Right lobe of liver (tissue), 6 donors: ENCODE measurements around the gene AKTIP. TPM values are rescaled to one million over a fixed set of nuclear protein-coding genes. Genes with fewer than 3 reads are reported as not detected.

ENCODE experiments used
- ATAC-seq, 4 donors: fragments of 200-7000 bp; cut with Tn5 transposase; one replicate each; pipeline ENCODE4 v1.9.1; 2020; ENCODE audit warnings: mild to moderate bottlenecking in 4 of 4, moderate library complexity in 4 of 4
- DNase-seq, 3 donors: peaks; one replicate each; pipeline ENCODE4 v3.0.0-alpha.2; 2020
- H3K27ac ChIP-seq, 3 donors: fragments of 200-600 bp; one replicate each; pipeline ENCODE4 v1.8.0; 2022
- H3K27me3 ChIP-seq, 2 donors: fragments of 200-600 bp; one replicate each; pipeline ENCODE4 v1.8.0; 2022
- H3K36me3 ChIP-seq, 4 donors: fragments of 200-600 bp; sonication (generic) in 1 of 4; one replicate each; pipeline versions ENCODE4 v1.5.1 to v1.8.0; 2017 to 2022; ENCODE audit warnings: control low read depth in 1 of 4
- H3K4me1 ChIP-seq, 4 donors: fragments of 200-600 bp; sonication (generic) in 1 of 4; one replicate each; pipeline versions ENCODE4 v1.5.1 to v1.8.0; 2017 to 2022; ENCODE audit warnings: control low read depth in 1 of 4
- H3K4me3 ChIP-seq, 3 donors: fragments of 200-600 bp; one replicate each; pipeline ENCODE4 v1.8.0; 2022
- H3K9me3 ChIP-seq, 4 donors: fragments of 200-600 bp; sonication (generic) in 1 of 4; one replicate each; pipeline versions ENCODE4 v1.5.1 to v1.8.0; 2017 to 2022; ENCODE audit warnings: control low read depth in 1 of 4
- POLR2A ChIP-seq: fragments of 450-650 bp; IDR thresholded peaks from one replicate; pipeline ENCODE4 v1.6.1; 2017; ENCODE audit warnings: antibody characterized with exemption, mild to moderate bottlenecking
- WGBS: methylation state at CpG from one replicate; pipeline ENCODE4 v1.1.6; 2018; ENCODE audit warnings: low coverage, low lambda C conversion rate; ENCODE audit not compliant: insufficient coverage; ENCODE audit errors: missing lambda C conversion rate; 5-methylcytosine and 5-hydroxymethylcytosine counted together
- intact Hi-C, 2 donors: fragments of 100-400 bp; cut with DNase I; formaldehyde crosslinking; loops; one replicate each; pipeline versions ENCODE4 v1.11.2 to v1.14.1; 2022
- long read RNA-seq: library from polyadenylated mRNA; unstranded; transcript quantifications from one replicate; pipeline ENCODE4 v2.0.0, GENCODE V29; 2019
- total RNA-seq, 6 experiments: library from RNA; depleted of rRNA in 2 of 6; stranded (reverse); fragments of >200 nt in 2 of 6; fragmentation: NEBNext Ultra II Directional in 3 of 6; extraction: Animal tissue kit (Norgen Biotek cat#: 25700) in 3 of 6; gene quantifications; one replicate each; pipeline versions ENCODE4 v1.1.0 to v1.2.4, GENCODE V29; 2016 to 2023
- TF ChIP-seq, protein P1 (sequence below), 4 donors: fragments of 200-600 bp in 3 of 4; fragments of 450-650 bp in 1 of 4; IDR thresholded peaks; one replicate each; pipeline versions ENCODE4 v1.5.1 to v1.8.0; 2016 to 2022; ENCODE audit warnings: antibody characterized with exemption in 4 of 4, mild to moderate bottlenecking in 2 of 4
- donor health status: DM: no; HTN: yes; CAD: no.
- donor health status: DM: no; HTN: no; CAD: no.
- donor health status: DM: no; HTN: no; CAD: no.
- donor health status: DM: no; HTN: yes; CAD: no.
- donor health status: DM: no; HTN: yes; CAD: no.

AKTIP gene
- 10 to 100 TPM; 23.3 to 42.4 (median 26.5) TPM for total RNA-seq
- long read RNA-seq, partial matches to known transcripts: 0 of 4 reads
- long read RNA-seq, other reads (novel, unspliced or antisense): 3 of 4 reads

DNA sequence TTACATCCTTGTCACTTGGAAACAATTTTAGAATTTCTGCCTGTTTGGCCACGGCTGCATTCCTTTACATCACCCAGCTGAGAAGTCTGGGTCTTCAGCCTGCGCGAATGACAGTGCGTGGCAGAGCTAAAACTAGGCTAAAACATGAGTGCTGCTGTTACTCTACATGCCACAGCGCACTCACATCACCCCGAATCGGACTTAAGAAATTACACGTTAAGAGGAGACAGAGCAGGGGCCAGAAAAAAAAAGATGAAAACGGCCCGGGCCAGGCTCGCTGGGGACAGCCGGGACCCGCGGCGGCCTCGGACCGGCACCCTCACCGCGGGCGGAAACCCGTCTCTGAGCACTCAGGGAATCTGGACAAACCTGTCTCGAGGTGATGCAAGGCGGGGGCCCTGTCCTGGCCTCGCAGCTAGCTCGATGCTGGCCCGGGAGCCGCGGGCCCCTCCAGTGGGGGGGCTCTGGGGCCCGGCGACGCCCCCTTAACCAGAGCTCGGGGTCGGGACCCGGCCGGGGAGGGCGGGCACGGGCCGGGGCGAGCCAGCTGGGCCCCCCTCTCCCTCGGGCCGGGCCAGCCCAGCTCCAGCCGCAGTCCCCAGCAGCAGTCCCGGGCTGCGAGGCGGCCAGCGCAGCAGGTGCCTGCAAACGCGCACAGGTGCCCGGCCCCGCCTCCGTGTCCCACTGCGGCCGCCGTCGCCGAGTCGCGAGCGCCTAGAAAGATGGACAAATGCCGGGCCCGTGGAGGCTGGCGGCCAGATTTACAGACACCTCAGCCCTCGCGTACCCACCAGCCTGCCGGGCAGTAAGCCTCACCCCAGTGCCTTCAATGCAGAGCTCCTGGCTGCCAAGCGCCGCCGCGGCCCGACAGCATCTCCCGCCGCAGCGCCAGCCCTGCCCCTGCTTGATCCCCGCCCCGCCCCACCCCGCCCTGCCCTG is at the start of gene AKTIP:
Gene AKTIP (minus strand): TSS at position 879 of the 939 bp plus-strand sequence. CDS start 2,950 bp downstream, outside the sequence.
- TF ChIP-seq POLR2A: peak; percentile 46
- TF ChIP-seq, protein P1, sequence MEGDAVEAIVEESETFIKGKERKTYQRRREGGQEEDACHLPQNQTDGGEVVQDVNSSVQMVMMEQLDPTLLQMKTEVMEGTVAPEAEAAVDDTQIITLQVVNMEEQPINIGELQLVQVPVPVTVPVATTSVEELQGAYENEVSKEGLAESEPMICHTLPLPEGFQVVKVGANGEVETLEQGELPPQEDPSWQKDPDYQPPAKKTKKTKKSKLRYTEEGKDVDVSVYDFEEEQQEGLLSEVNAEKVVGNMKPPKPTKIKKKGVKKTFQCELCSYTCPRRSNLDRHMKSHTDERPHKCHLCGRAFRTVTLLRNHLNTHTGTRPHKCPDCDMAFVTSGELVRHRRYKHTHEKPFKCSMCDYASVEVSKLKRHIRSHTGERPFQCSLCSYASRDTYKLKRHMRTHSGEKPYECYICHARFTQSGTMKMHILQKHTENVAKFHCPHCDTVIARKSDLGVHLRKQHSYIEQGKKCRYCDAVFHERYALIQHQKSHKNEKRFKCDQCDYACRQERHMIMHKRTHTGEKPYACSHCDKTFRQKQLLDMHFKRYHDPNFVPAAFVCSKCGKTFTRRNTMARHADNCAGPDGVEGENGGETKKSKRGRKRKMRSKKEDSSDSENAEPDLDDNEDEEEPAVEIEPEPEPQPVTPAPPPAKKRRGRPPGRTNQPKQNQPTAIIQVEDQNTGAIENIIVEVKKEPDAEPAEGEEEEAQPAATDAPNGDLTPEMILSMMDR (IDR thresholded peaks at IDR 0.05): no peak
- intact Hi-C loops: loop anchor here in 1 of 2 donors (10.0 kb wide), 1 partner anchor 68 kb away; the partner anchor contains the start of gene RBL2
- no peaks in the 10 kb centered on the region for H3K27me3 ChIP-seq
- WGBS: 0% methylated on average over 23 of the region's 76 CpGs
- peak within 1 kb of the TSS; percentile 88 to 91 (median 91) for H3K27ac ChIP-seq
- H3K4me3 ChIP-seq: peak within 1 kb of the TSS; percentile 86 to 89 (median 89)
- no peaks in the 10 kb centered on the region for H3K9me3 ChIP-seq
- peaks cover 0 to 13% (median 3%) of the 10 kb centered on the region in 4 donors for H3K36me3 ChIP-seq
- ATAC-seq: peak; percentile 11 to 44 (median 40)
- DNase-seq: peak in 2 of 3 donors; percentile 50 to 62
- peaks cover 0 to 25% (median 13%) of the 10 kb centered on the region in 4 donors for H3K4me1 ChIP-seq

DNA sequence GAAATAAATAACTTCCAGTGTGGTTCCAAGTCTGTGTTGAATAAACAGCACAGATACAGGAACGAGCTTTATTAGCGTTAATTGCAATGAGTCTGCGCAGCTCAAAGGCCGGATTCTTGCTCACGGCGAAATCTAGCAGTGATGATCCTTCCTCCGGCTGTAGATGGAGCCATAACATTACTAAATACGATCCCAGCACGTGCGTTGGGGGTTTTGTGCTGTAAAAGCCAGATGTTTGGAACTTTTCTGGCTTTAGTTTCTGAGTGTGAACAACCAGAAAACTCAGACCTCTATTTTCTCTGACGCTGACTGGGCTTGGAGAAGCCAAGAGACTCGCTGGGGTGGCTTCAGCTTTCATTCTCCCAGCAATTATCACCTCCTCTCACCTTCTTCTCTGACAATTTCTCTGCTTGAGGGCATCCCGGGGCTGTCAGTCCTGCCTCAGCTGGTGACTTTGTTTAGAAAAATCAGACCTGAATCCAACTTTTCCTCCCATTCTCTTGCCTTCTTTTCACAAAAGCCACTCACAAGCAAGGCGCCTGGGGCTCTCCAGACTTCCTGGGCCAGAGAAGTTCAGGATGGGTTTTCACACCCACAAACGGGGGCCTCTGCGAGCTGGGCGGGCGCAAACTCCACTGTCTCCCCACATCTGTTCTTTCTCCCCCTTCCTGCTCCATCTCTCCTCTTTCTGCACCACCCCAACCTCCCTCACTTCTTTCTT is 47.1 kb upstream of the AKTIP start:
- no peaks in the 10 kb centered on the region for H3K9me3 ChIP-seq
- peak; percentile 92 to 97 (median 94) for ATAC-seq

DNA sequence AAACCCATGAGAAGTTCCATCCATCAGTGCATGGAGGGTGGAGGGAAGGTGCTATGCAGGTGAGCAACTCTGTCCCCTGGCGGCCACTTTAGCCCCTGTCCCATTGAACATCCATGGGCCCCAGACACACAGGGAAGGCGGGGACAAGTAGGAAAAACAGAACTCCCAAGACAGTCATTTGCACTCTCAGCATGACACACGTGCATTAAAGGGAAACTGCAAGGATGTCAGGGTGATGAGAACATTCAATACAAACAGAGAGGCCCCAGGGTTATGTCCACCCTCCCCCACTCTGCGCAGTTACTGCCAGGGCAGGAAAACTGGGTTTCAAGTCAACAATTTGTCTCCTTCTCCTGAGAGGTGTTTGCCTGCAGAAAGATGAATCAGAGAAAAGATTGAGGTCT is 44.0 kb upstream of the AKTIP start:
- Histone ChIP-seq H3K27ac (no peak overlapping the region), H3K4me3 (no peak overlapping the region), H3K36me3 (no peaks in the 10 kb centered on the region), H3K4me1 (no peaks in the 10 kb centered on the region), H3K27me3 (no peaks in the 10 kb centered on the region), H3K9me3 (no peaks in the 10 kb centered on the region)
- DNase-seq (no peak), ATAC-seq (peak; percentile 57 to 65 (median 60))
- no peak for TF ChIP-seq POLR2A
- TF ChIP-seq, protein P1 (IDR thresholded peaks at IDR 0.05): peak; percentile 13 to 42 (median 30)
- intact Hi-C loops: no loop called here
- 40% methylated on average over 4 of the region's 4 CpGs for WGBS

More for the DNA sequence above, 47.1 kb upstream of the AKTIP start:
- Histone ChIP-seq H3K27me3 (no peaks in the 10 kb centered on the region), H3K36me3 (no peaks in the 10 kb centered on the region), H3K4me1 (no peaks in the 10 kb centered on the region), H3K4me3 (no peak overlapping the region), H3K27ac (no peak overlapping the region)
- peak in 2 of 3 donors; percentile 42 to 57 for DNase-seq
- intact Hi-C loops: no loop called here
- 16% methylated on average over 16 of the region's 18 CpGs for WGBS
- no peak for TF ChIP-seq POLR2A
- TF ChIP-seq, protein P1 (IDR thresholded peaks at IDR 0.05): peak; percentile 54 to 76 (median 67)

DNA sequence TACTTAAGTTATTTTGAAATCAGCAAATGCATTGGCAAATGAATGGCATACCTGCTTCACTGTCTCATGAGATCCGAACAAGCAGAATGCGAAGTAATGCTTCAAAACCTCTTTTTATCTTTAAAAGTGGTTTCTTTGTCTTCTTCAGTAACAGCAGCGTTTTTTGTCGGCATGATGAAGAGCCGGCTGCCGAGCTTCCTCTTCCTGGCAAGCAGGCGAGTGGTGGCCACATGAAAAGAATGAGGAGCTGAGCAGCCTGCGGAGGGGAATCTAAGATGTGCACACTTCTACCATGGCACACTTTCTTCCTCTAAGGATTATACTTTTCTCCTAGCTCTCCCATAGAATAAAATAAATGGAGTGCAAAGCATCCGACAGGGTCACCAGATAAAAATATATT is 42.4 kb upstream of the AKTIP start:
- H3K27me3 ChIP-seq: no peaks in the 10 kb centered on the region
- H3K27ac ChIP-seq: no peak overlapping the region
- no peak for DNase-seq
- H3K9me3 ChIP-seq: no peaks in the 10 kb centered on the region
- no peaks in the 10 kb centered on the region for H3K36me3 ChIP-seq
- ATAC-seq: no peak
- no peak overlapping the region for H3K4me3 ChIP-seq
- intact Hi-C loops: no loop called here
- WGBS: 36% methylated on average over 9 of the region's 9 CpGs
- H3K4me1 ChIP-seq: no peaks in the 10 kb centered on the region
- no peak for TF ChIP-seq POLR2A
